Measurements from ENCODE around the gene E4F1.

E4F1 gene, protein sequence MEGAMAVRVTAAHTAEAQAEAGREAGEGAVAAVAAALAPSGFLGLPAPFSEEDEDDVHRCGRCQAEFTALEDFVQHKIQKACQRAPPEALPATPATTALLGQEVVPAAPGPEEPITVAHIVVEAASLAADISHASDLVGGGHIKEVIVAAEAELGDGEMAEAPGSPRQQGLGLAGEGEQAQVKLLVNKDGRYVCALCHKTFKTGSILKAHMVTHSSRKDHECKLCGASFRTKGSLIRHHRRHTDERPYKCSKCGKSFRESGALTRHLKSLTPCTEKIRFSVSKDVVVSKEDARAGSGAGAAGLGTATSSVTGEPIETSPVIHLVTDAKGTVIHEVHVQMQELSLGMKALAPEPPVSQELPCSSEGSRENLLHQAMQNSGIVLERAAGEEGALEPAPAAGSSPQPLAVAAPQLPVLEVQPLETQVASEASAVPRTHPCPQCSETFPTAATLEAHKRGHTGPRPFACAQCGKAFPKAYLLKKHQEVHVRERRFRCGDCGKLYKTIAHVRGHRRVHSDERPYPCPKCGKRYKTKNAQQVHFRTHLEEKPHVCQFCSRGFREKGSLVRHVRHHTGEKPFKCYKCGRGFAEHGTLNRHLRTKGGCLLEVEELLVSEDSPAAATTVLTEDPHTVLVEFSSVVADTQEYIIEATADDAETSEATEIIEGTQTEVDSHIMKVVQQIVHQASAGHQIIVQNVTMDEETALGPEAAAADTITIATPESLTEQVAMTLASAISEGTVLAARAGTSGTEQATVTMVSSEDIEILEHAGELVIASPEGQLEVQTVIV

GRCh38 chr16:2223221-2223941 lies at the start of gene E4F1:
Gene E4F1, plus strand, starts transcription at chr16:2223591. Its CDS starts 23 bp downstream, at chr16:2223614.
- TF ChIP-seq CTCF (IDR thresholded peaks at IDR 0.05; ENCODE audit: control extremely low read depth, extremely low read depth, low read depth, missing control alignments) = no peak
- POLR2A ChIA-PET = interaction anchor here (0.6 kb wide), 1 partner anchor 42 kb away, joined by 5 read pairs; no protein-coding TSS in a partner anchor
- DNase-seq (ENCODE audit: extremely low spot score) = peak; percentile 100
- CTCF ChIA-PET = interaction anchor here (0.9 kb wide), 1 partner anchor 17 kb away, joined by 4 read pairs; no protein-coding TSS in a partner anchor

- ChIA-PET CTCF (no interaction called here), POLR2A (interaction anchor here (3.1 kb wide), 1 partner anchor 18 kb away, joined by 12 read pairs; the partner anchor contains the start of gene TRAF7)
- TF ChIP-seq CTCF (IDR thresholded peaks at IDR 0.05; ENCODE audit: control extremely low read depth, extremely low read depth, low read depth, missing control alignments) = no peak
- no peak for DNase-seq (ENCODE audit: extremely low spot score)
Measured at GRCh38 chr16:2173916-2174315, 49.5 kb upstream of the E4F1 start.

DNA sequence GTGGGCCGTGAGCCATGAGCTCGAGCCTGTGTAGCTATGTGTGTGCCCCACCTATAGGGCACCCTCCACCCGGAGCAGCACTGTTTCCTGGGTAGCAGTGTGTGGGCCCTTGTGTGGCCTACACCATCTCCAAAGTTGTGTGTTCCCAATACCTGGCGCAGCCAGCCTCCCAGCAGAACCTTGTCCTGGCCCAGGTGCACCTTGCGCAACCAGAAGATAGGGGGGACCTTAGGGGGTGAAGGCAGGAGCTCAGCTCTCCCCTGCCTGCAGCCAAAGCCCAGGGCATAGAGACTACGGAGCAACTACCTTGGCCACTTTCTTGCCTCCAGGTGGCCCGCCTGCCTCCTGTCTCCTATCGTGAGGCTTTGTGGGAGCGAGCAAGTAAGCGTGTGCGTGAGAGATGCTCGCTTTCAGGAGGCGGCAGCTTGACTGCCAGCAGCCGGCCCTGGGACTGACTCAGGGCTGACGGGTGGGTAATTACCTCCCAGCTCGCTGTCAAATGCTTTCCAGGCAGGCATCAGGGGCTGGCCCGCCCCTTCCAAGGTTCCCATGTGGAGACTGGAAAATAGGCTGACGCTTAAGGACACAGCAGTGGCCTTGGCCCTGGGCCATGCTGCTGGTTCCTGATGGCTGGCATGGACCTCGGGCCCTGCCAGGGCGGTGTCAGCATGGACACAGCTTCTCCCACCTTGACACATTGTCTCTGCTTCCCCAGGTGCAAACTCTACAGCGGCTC lies 48.8 kb upstream of the E4F1 start:
- no peak for DNase-seq (ENCODE audit: extremely low spot score)
- ChIA-PET POLR2A (interaction anchor here (1.0 to 3.1 kb wide), 2 partner anchors 19 kb away, joined by 3 to 12 read pairs; partner anchors contain the start of gene TRAF7), CTCF (no interaction called here)
- TF ChIP-seq CTCF (IDR thresholded peaks at IDR 0.05; ENCODE audit: control extremely low read depth, extremely low read depth, low read depth, missing control alignments) = no peak

DNA sequence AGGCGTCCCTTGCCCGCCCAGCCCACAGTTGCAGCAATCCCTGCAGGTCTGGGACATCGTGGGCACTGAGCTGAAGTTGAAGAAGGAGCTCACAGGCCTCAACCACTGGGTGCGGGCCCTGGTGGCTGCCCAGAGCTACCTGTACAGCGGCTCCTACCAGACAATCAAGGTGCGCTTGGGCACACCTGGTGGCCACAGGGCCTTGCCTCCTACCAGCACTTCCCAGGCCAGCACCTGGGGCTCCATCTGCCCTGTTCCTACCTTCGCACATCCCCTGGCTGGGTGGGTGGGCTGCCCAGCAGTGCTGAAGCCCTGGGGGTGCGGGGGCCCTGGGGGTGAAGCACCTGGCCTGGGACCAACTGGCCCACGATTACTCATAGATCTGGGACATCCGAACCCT lies 47.9 kb upstream of the E4F1 start:
- TF ChIP-seq CTCF (IDR thresholded peaks at IDR 0.05; ENCODE audit: control extremely low read depth, extremely low read depth, low read depth, missing control alignments) = no peak
- DNase-seq (ENCODE audit: extremely low spot score) = no peak
- CTCF ChIA-PET = no interaction called here
- POLR2A ChIA-PET = interaction anchor here (1.0 kb wide), 1 partner anchor 20 kb away, joined by 3 read pairs; the partner anchor contains the start of gene TRAF7

GRCh38 chr16:2176047-2176446 lies 47.3 kb upstream of the E4F1 start:
- TF ChIP-seq CTCF (IDR thresholded peaks at IDR 0.05; ENCODE audit: control extremely low read depth, extremely low read depth, low read depth, missing control alignments) = no peak
- ChIA-PET CTCF (no interaction called here), POLR2A (no interaction called here)
- DNase-seq (ENCODE audit: extremely low spot score) = no peak
